Hepatocyte (in vitro differentiated cells): Measurements from ENCODE around the gene ZSCAN30. TPM values are rescaled to one million over a fixed set of nuclear protein-coding genes. Genes with fewer than 3 reads are reported as not detected.

Experiments used
- DNase-seq: peaks from one replicate; pipeline ENCODE4 v3.0.0-alpha.2; 2016; ENCODE audit warnings: low spot score
- H2AFZ ChIP-seq: fragments of 200-600 bp; sonication (generic); 2 replicates; pipeline ENCODE4 v1.6.0; 2016; ENCODE audit warnings: antibody characterized with exemption, mild to moderate bottlenecking
- H3K27ac ChIP-seq: fragments of 200-600 bp; sonication (generic); 2 replicates; pipeline ENCODE4 v1.5.1; 2016; ENCODE audit warnings: mild to moderate bottlenecking
- H3K27me3 ChIP-seq: fragments of 200-600 bp; sonication (generic); 2 replicates; pipeline ENCODE4 v1.6.1; 2016
- H3K36me3 ChIP-seq: fragments of 200-600 bp; sonication (generic); replicated peaks from 2 replicates; pipeline ENCODE4 v1.5.1; 2016; ENCODE audit warnings: low read depth; ENCODE audit not compliant: insufficient read depth
- H3K4me1 ChIP-seq: fragments of 200-600 bp; sonication (generic); 2 replicates; pipeline ENCODE4 v1.5.1; 2016; ENCODE audit warnings: mild to moderate bottlenecking, moderate library complexity; ENCODE audit not compliant: insufficient read depth
- H3K4me2 ChIP-seq: fragments of 200-600 bp; sonication (generic); 2 replicates; pipeline ENCODE4 v1.6.0; 2016
- H3K4me3 ChIP-seq: fragments of 200-600 bp; sonication (generic); 2 replicates; pipeline ENCODE4 v1.5.1; 2016; ENCODE audit warnings: mild to moderate bottlenecking
- H3K79me2 ChIP-seq: fragments of 200-600 bp; sonication (generic); 2 replicates; pipeline ENCODE4 v1.6.0; 2017; ENCODE audit warnings: mild to moderate bottlenecking
- H3K9me2 ChIP-seq: fragments of 200-600 bp; sonication (generic); replicated peaks from 2 replicates; pipeline ENCODE4 v1.6.0; 2017; ENCODE audit warnings: mild to moderate bottlenecking; ENCODE audit not compliant: insufficient read depth
- H3K9me3 ChIP-seq: fragments of 200-600 bp; sonication (generic); 2 replicates; pipeline ENCODE4 v1.5.1; 2016; ENCODE audit warnings: low read depth, mild to moderate bottlenecking
- H4K20me1 ChIP-seq: fragments of 200-600 bp; sonication (generic); 2 replicates; pipeline ENCODE4 v1.6.0; 2016; ENCODE audit warnings: mild to moderate bottlenecking; ENCODE audit not compliant: insufficient read depth, poor library complexity, severe bottlenecking
- CTCF ChIP-seq: fragments of 200-600 bp; sonication (generic); IDR thresholded peaks from 2 replicates; pipeline ENCODE4 v1.5.1; 2016; ENCODE audit warnings: antibody characterized with exemption, mild to moderate bottlenecking; ENCODE audit not compliant: poor library complexity
- EZH2 ChIP-seq: fragments of 200-600 bp; sonication (generic); IDR thresholded peaks from 2 replicates; pipeline ENCODE4 v1.6.1; 2016; ENCODE audit warnings: antibody characterized with exemption, mild to moderate bottlenecking, borderline replicate concordance
- EZH2phosphoT487 ChIP-seq: fragments of 200-600 bp; sonication (generic); IDR thresholded peaks from one replicate; pipeline ENCODE4 v1.6.1; 2018; ENCODE audit warnings: antibody characterized with exemption, mild to moderate bottlenecking, low read depth, moderate library complexity; ENCODE audit not compliant: unreplicated experiment, severe bottlenecking
- WGBS: methylation state at CpG from one replicate; pipeline ENCODE4 v1.1.6; 2016; ENCODE audit warnings: low lambda C conversion rate; ENCODE audit errors: missing lambda C conversion rate; 5-methylcytosine and 5-hydroxymethylcytosine counted together
- polyA plus RNA-seq: library from polyadenylated mRNA; unstranded; fragments of >200 nt; fragmentation: Nextera tagmentation; extraction: Ambion mirVana; gene quantifications from 2 replicates; pipeline ENCODE4 v1.2.1, GENCODE V29; 2016
- total RNA-seq: library from RNA; depleted of rRNA; stranded (reverse); fragments of >200 nt; gene quantifications from 2 replicates; pipeline ENCODE4 v1.2.3, GENCODE V29; 2014

ZSCAN30 gene
- total and polyA plus RNA-seq, 2 experiments from 2014 or later = 8.7 to 10.6 TPM

- H3K4me1 ChIP-seq = no peaks in the 10 kb centered on the region
- H3K79me2 ChIP-seq = no peaks in the 10 kb centered on the region
- TF ChIP-seq EZH2 (no peak), CTCF (no peak), EZH2phosphoT487 (no peak)
- H3K9me2 ChIP-seq = no peaks in the 10 kb centered on the region
- H4K20me1 ChIP-seq = no peaks in the 10 kb centered on the region
- 95% methylated on average over 4 of the region's 4 CpGs for WGBS
- no peak overlapping the region for H3K4me3 ChIP-seq
- H3K27me3 ChIP-seq = no peaks in the 10 kb centered on the region
- H2AFZ ChIP-seq = no peak overlapping the region
- H3K9me3 ChIP-seq = peaks cover 11% of the 10 kb centered on the region
- no peaks in the 10 kb centered on the region for H3K36me3 ChIP-seq
- no peak for DNase-seq
- H3K4me2 ChIP-seq = no peak overlapping the region
- H3K27ac ChIP-seq = no peak overlapping the region
These were observed 36.3 kb downstream of the ZSCAN30 start for GRCh38 chr18:35253655-35254287.

- Histone ChIP-seq H4K20me1 (no peaks in the 10 kb centered on the region), H3K79me2 (no peaks in the 10 kb centered on the region), H3K9me2 (no peaks in the 10 kb centered on the region), H3K4me2 (no peak overlapping the region), H3K27ac (no peak overlapping the region), H3K4me3 (no peak overlapping the region), H3K27me3 (no peaks in the 10 kb centered on the region), H3K9me3 (peaks cover 11% of the 10 kb centered on the region), H3K36me3 (no peaks in the 10 kb centered on the region), H2AFZ (no peak overlapping the region), H3K4me1 (no peaks in the 10 kb centered on the region)
- 100% methylated on average over 1 of the region's 1 CpG for WGBS
- TF ChIP-seq EZH2 = no peak
- no peak for TF ChIP-seq EZH2phosphoT487
- TF ChIP-seq CTCF = no peak
- no peak for DNase-seq
These were observed 37.6 kb downstream of the ZSCAN30 start for GRCh38 chr18:35252466-35252865.

- Histone ChIP-seq H3K4me3 (no peak overlapping the region), H3K9me3 (peaks cover 2% of the 10 kb centered on the region), H3K4me1 (no peaks in the 10 kb centered on the region), H3K4me2 (no peak overlapping the region), H4K20me1 (no peaks in the 10 kb centered on the region), H3K27me3 (no peaks in the 10 kb centered on the region), H2AFZ (no peak overlapping the region), H3K27ac (no peak overlapping the region), H3K36me3 (peaks cover 5% of the 10 kb centered on the region), H3K9me2 (no peaks in the 10 kb centered on the region), H3K79me2 (peaks cover 4% of the 10 kb centered on the region)
- WGBS = 96% methylated on average over 6 of the region's 6 CpGs
- no peak for TF ChIP-seq EZH2
- TF ChIP-seq CTCF = no peak
- no peak for TF ChIP-seq EZH2phosphoT487
- no peak for DNase-seq
These were observed 41.6 kb downstream of the ZSCAN30 start for GRCh38 chr18:35248429-35248828.
